SU-DHL-6 (cell line): Measurements from ENCODE around the gene EYA2.

Experiments used
- H2AFZ ChIP-seq: fragments of 200-600 bp; sonication (generic); 2 replicates; pipeline ENCODE4 v1.6.1; 2014; ENCODE audit warnings: low read depth, mild to moderate bottlenecking, moderate library complexity, mixed read lengths, antibody characterized with exemption, low read length; ENCODE audit not compliant: severe bottlenecking
- H3F3A ChIP-seq: fragments of 200-600 bp; shearing (Covaris generic); 2 replicates; pipeline ENCODE4 v1.6.0; 2016; ENCODE audit warnings: antibody characterized with exemption, mild to moderate bottlenecking; ENCODE audit not compliant: insufficient read depth
- H3K27ac ChIP-seq: fragments of 200-600 bp; sonication (generic); 2 replicates; pipeline ENCODE4 v1.5.1; 2016; ENCODE audit warnings: low read depth, mild to moderate bottlenecking, low read length, moderate library complexity, mixed read lengths
- H3K27me3 ChIP-seq: fragments of 200-600 bp; sonication (generic), shearing (Covaris generic); 2 replicates; pipeline ENCODE4 v1.6.0; 2014; ENCODE audit warnings: mild to moderate bottlenecking, low read length
- H3K36me3 ChIP-seq: fragments of 200-600 bp; sonication (generic); 2 replicates; pipeline ENCODE4 v1.6.1; 2014; ENCODE audit warnings: mild to moderate bottlenecking, low read length, mixed read lengths
- H3K4me2 ChIP-seq: fragments of 300-600, 200-600 bp; shearing (Covaris generic), sonication (generic); 2 replicates; pipeline ENCODE4 v1.6.0; 2014; ENCODE audit warnings: low read length, low read depth, mild to moderate bottlenecking; ENCODE audit not compliant: poor library complexity, severe bottlenecking
- H3K4me3 ChIP-seq: fragments of 200-600 bp; sonication (generic); 2 replicates; pipeline ENCODE4 v1.5.1; 2014; ENCODE audit warnings: antibody characterized with exemption, low read length, mild to moderate bottlenecking, mixed read lengths; ENCODE audit not compliant: insufficient read depth, poor library complexity, severe bottlenecking
- H3K79me2 ChIP-seq: fragments of 200-600 bp; sonication (generic); 2 replicates; pipeline ENCODE4 v1.6.1; 2014; ENCODE audit warnings: mild to moderate bottlenecking, low read length, moderate library complexity; ENCODE audit not compliant: insufficient read depth
- H3K9ac ChIP-seq: fragments of 200-600 bp; sonication (generic); 2 replicates; pipeline ENCODE4 v1.7.0; 2014; ENCODE audit warnings: mild to moderate bottlenecking, low read length
- H3K9me2 ChIP-seq: fragments of 200-600 bp; sonication (generic); replicated peaks from 2 replicates; pipeline ENCODE4 v1.6.1; 2014; ENCODE audit warnings: low read length; ENCODE audit not compliant: insufficient read depth
- H3K9me3 ChIP-seq: fragments of 200-600 bp; sonication (generic); 2 replicates; pipeline ENCODE4 v1.6.1; 2014; ENCODE audit warnings: low read length, mixed read lengths; ENCODE audit not compliant: insufficient read depth
- H4K20me1 ChIP-seq: fragments of 200-600 bp; sonication (generic); 2 replicates; pipeline ENCODE4 v1.6.1; 2014; ENCODE audit warnings: low read depth, mild to moderate bottlenecking, antibody characterized with exemption, low read length, moderate library complexity, mixed read lengths
- EZH2phosphoT487 ChIP-seq: fragments of 200-600 bp; sonication (generic), shearing (Covaris generic); conservative IDR thresholded peaks from 2 replicates; pipeline ENCODE4 v1.6.1; 2018; ENCODE audit warnings: mild to moderate bottlenecking, antibody characterized with exemption, low read length, moderate library complexity, mixed read lengths
- TF ChIP-seq, protein P1 (sequence below): fragments of 200-600 bp; sonication (generic); IDR thresholded peaks from one replicate; pipeline ENCODE4 v1.5.1; 2017; ENCODE audit warnings: antibody characterized with exemption, mild to moderate bottlenecking, low read length, moderate library complexity; ENCODE audit not compliant: insufficient read depth, poor library complexity, severe bottlenecking

Gene EYA2

DNA sequence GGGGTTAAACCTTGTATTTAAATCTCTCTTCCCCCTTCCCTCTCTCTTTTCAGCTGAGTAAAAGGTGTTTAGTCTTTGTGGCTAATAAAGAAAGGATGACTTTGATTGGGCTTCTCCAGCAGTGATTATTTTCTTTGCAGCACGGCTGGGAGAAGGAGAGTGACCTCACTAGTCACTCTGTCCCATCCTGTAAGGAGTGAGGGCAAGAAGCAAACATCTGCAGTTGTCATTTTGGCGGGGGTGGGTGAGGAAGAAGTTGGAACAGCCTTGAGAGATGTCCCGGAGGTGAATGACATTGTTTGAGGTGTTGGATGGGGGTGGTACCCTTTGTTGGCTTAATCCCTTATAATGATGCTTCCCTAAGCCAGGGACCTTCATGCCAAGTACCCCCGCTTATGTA is 223.6 kb downstream of the EYA2 start:
- Histone ChIP-seq H3K4me3 (no peak overlapping the region), H3K9me2 (no peaks in the 10 kb centered on the region), H4K20me1 (no peaks in the 10 kb centered on the region), H3K9ac (no peak overlapping the region), H3K4me2 (no peak overlapping the region), H3F3A (no peaks in the 10 kb centered on the region), H3K36me3 (no peaks in the 10 kb centered on the region), H3K79me2 (no peaks in the 10 kb centered on the region), H3K9me3 (no peaks in the 10 kb centered on the region), H3K27me3 (no peaks in the 10 kb centered on the region), H2AFZ (no peak overlapping the region), H3K27ac (no peak overlapping the region)
- TF ChIP-seq EZH2phosphoT487: no peak
- TF ChIP-seq, protein P1, sequence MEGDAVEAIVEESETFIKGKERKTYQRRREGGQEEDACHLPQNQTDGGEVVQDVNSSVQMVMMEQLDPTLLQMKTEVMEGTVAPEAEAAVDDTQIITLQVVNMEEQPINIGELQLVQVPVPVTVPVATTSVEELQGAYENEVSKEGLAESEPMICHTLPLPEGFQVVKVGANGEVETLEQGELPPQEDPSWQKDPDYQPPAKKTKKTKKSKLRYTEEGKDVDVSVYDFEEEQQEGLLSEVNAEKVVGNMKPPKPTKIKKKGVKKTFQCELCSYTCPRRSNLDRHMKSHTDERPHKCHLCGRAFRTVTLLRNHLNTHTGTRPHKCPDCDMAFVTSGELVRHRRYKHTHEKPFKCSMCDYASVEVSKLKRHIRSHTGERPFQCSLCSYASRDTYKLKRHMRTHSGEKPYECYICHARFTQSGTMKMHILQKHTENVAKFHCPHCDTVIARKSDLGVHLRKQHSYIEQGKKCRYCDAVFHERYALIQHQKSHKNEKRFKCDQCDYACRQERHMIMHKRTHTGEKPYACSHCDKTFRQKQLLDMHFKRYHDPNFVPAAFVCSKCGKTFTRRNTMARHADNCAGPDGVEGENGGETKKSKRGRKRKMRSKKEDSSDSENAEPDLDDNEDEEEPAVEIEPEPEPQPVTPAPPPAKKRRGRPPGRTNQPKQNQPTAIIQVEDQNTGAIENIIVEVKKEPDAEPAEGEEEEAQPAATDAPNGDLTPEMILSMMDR: no peak

DNA sequence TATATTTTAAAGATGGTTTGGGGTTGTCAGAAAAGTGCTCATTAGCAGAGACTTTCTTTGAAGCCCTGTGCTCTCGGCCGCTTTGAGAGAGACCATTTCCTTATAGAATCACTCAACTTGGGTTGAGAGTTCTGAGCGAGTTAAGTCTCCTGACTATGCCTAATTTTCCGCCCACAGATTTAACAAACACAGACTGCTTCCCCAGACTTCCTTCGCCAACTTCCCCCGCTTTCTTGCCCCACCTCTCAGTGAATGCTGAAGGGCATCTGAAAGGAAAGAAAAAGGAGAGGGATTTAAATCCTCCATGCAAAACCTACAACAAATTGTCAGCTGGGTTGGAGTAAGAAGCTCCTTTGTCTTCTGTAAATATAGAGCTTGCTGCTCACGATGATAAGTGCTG is 224.0 kb downstream of the EYA2 start:
- Histone ChIP-seq H2AFZ (no peak overlapping the region), H3K27ac (no peak overlapping the region), H3K9ac (no peak overlapping the region), H3K9me2 (no peaks in the 10 kb centered on the region), H3K4me2 (no peak overlapping the region), H3K36me3 (no peaks in the 10 kb centered on the region), H4K20me1 (no peaks in the 10 kb centered on the region), H3F3A (no peaks in the 10 kb centered on the region), H3K4me3 (no peak overlapping the region), H3K9me3 (no peaks in the 10 kb centered on the region), H3K27me3 (no peaks in the 10 kb centered on the region), H3K79me2 (no peaks in the 10 kb centered on the region)
- no peak for TF ChIP-seq EZH2phosphoT487

DNA sequence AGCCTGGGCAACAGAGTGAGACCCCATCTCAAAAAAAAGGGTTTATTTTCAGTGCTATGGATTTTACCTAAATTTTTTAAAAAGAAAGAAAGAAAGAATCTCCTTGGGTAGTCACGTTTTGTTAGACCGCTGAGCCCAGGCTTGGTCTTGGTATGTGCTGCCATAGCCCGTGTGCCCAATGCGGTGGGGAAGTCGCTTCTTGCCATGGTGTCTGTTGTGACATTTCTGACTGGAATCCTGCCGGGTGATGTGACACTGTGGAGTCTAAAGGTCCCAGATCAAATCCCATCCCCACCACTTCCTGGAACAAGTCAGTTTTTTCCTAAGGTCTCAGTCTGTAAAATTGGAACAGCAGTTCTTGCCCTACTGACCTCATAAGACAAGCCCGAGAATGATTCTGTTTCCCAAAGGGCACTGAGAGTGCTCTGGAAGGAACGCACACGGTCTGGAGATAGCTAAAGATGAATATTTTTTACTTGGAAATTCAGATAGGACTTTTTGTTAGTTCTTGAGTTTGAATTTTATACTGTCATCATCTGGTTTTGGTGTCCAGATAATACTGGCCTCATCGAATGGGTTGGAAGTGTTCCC is 225.8 kb downstream of the EYA2 start:
- no peaks in the 10 kb centered on the region for H3F3A ChIP-seq
- H3K79me2 ChIP-seq: no peaks in the 10 kb centered on the region
- no peaks in the 10 kb centered on the region for H3K9me2 ChIP-seq
- H4K20me1 ChIP-seq: no peaks in the 10 kb centered on the region
- no peak overlapping the region for H3K27ac ChIP-seq
- no peaks in the 10 kb centered on the region for H3K9me3 ChIP-seq
- H3K36me3 ChIP-seq: no peaks in the 10 kb centered on the region
- no peak overlapping the region for H3K4me3 ChIP-seq
- no peak overlapping the region for H2AFZ ChIP-seq
- no peak for TF ChIP-seq EZH2phosphoT487
- TF ChIP-seq, protein P1: no peak
- H3K9ac ChIP-seq: no peak overlapping the region
- no peaks in the 10 kb centered on the region for H3K27me3 ChIP-seq
- H3K4me2 ChIP-seq: no peak overlapping the region

DNA sequence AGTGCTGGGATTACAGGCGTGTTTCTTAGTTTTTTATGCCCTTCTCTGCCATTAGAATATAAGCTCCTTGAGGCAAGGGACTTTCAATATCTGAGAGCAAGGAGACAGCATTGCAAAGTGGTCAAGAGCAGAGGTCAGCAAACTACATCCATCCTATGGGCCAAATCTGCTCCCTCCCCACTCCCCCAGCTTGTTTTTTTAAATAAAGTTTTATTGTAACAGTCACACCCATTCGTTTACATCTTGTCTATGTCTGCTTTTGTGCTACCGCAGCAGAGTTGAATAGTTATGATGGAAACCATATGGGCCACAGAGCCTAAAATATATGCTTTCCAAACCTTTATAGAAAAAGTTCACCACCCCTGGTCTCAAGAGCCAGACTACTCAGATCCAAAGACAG is 227.9 kb downstream of the EYA2 start:
- Histone ChIP-seq H3K27ac (no peak overlapping the region), H3K9me2 (no peaks in the 10 kb centered on the region), H3K4me2 (no peak overlapping the region), H3K79me2 (no peaks in the 10 kb centered on the region), H2AFZ (no peak overlapping the region), H3F3A (no peaks in the 10 kb centered on the region), H4K20me1 (no peaks in the 10 kb centered on the region), H3K27me3 (no peaks in the 10 kb centered on the region), H3K4me3 (no peak overlapping the region), H3K9me3 (no peaks in the 10 kb centered on the region), H3K36me3 (no peaks in the 10 kb centered on the region), H3K9ac (no peak overlapping the region)
- no peak for TF ChIP-seq EZH2phosphoT487
- TF ChIP-seq, protein P1: no peak
